BLaER1 treated with 17β-estradiol and CSF1 and Interleukin-3, amounts not matched to agents 10 nM and 100 nM (cell line): Measurements from ENCODE around the gene TOR1A.
A peak's percentile ranks its signal among the peaks of the same experiment; 100 is the strongest.

Experiments used
- H3K27ac ChIP-seq, 11 experiments: shearing (Covaris generic); formaldehyde crosslinking; 2 replicates each; pipeline ENCODE4 v1.8.1; 2022
- H3K27me3 ChIP-seq, 11 experiments: shearing (Covaris generic); formaldehyde crosslinking; 2 replicates each; pipeline ENCODE4 v1.8.1; 2022
- H3K36me3 ChIP-seq, 11 experiments: shearing (Covaris generic); formaldehyde crosslinking; 2 replicates each; pipeline ENCODE4 v1.8.1; 2022
- H3K4me1 ChIP-seq, 10 experiments: shearing (Covaris generic); formaldehyde crosslinking; 2 replicates each; pipeline ENCODE4 v1.8.1; 2022
- H3K4me2 ChIP-seq, 11 experiments: shearing (Covaris generic); formaldehyde crosslinking; 2 replicates each; pipeline ENCODE4 v1.8.1; 2022
- H3K4me3 ChIP-seq, 10 experiments: shearing (Covaris generic); formaldehyde crosslinking; 2 replicates each; pipeline ENCODE4 v1.8.1; 2022
- H3K9ac ChIP-seq, 11 experiments: shearing (Covaris generic); formaldehyde crosslinking; 2 replicates each; pipeline ENCODE4 v1.8.1; 2022
- H3K9me3 ChIP-seq, 11 experiments: shearing (Covaris generic); formaldehyde crosslinking; replicated peaks in 1 of 11; 2 replicates each; pipeline ENCODE4 v1.8.1; 2022
- H4K20me1 ChIP-seq, 11 experiments: shearing (Covaris generic); formaldehyde crosslinking; 2 replicates each; pipeline ENCODE4 v1.8.1; 2022
- Cebpa-rat ChIP-seq, 11 experiments: shearing (Covaris generic); IDR thresholded peaks; 2 replicates each; pipeline ENCODE4 v1.8.1; 2022

TOR1A gene

GRCh38 chr9:129848712-129849441 is 24.9 kb upstream of the TOR1A start:
- Histone ChIP-seq H3K27me3 (no peaks in the 10 kb centered on the region), H3K27ac (peak overlapping the region in 1 of 11 experiments; percentile 9; a peak in 2 of 22 replicates), H3K36me3 (peaks cover 31 to 45% (median 38%) of the 10 kb centered on the region in 11 experiments), H3K9me3 (no peaks in the 10 kb centered on the region), H3K9ac (no peak overlapping the region), H3K4me2 (peak overlapping the region in 2 of 11 experiments; percentile 15; a peak in 1 of 22 replicates), H4K20me1 (peaks cover 0 to 10% (median 3%) of the 10 kb centered on the region in 11 experiments; a peak in 6 of 22 replicates), H3K4me1 (peaks cover 7 to 37% (median 23%) of the 10 kb centered on the region in 10 experiments; a peak in 19 of 20 replicates), H3K4me3 (no peak overlapping the region)
- no peak for TF ChIP-seq Cebpa-rat (IDR thresholded peaks at IDR 0.05)

GRCh38 chr9:129845373-129845772 is 21.4 kb upstream of the TOR1A start:
- peaks cover 4 to 23% (median 10%) of the 10 kb centered on the region in 11 experiments; a peak in 17 of 22 replicates for H3K36me3 ChIP-seq
- H3K4me1 ChIP-seq, result peaks cover 1 to 33% (median 17%) of the 10 kb centered on the region in 10 experiments; a peak in 19 of 20 replicates
- H3K27me3 ChIP-seq, result no peaks in the 10 kb centered on the region
- H3K9me3 ChIP-seq, result no peaks in the 10 kb centered on the region
- H3K4me2 ChIP-seq, result no peak overlapping the region
- peak overlapping the region in 2 of 11 experiments; percentile 9 to 10; a peak in 2 of 22 replicates for H3K9ac ChIP-seq
- H4K20me1 ChIP-seq, result peaks cover 0 to 21% (median 6%) of the 10 kb centered on the region in 11 experiments; a peak in 8 of 22 replicates
- no peak overlapping the region for H3K4me3 ChIP-seq
- no peak for TF ChIP-seq Cebpa-rat (IDR thresholded peaks at IDR 0.05)
- H3K27ac ChIP-seq, result peak overlapping the region in 3 of 11 experiments; percentile 4 to 17 (median 12); a peak in 1 of 22 replicates

GRCh38 chr9:129841071-129841470 is 17.1 kb upstream of the TOR1A start:
- H3K4me1 ChIP-seq, result peaks cover 30 to 42% (median 37%) of the 10 kb centered on the region in 10 experiments
- no peak overlapping the region for H3K4me2 ChIP-seq
- H3K9me3 ChIP-seq, result no peaks in the 10 kb centered on the region
- no peak overlapping the region for H3K4me3 ChIP-seq
- H3K36me3 ChIP-seq, result peaks cover 0 to 9% (median 0%) of the 10 kb centered on the region in 11 experiments; a peak in 3 of 22 replicates
- H4K20me1 ChIP-seq, result peaks cover 12 to 48% (median 25%) of the 10 kb centered on the region in 11 experiments; a peak in 15 of 22 replicates
- no peak for TF ChIP-seq Cebpa-rat (IDR thresholded peaks at IDR 0.05)
- H3K27me3 ChIP-seq, result no peaks in the 10 kb centered on the region
- H3K27ac ChIP-seq, result no peak overlapping the region
- H3K9ac ChIP-seq, result no peak overlapping the region

GRCh38 chr9:129840034-129840433 is 16.1 kb upstream of the TOR1A start:
- no peaks in the 10 kb centered on the region for H3K9me3 ChIP-seq
- H3K4me3 ChIP-seq, result no peak overlapping the region
- H4K20me1 ChIP-seq, result peaks cover 12 to 48% (median 25%) of the 10 kb centered on the region in 11 experiments; a peak in 15 of 22 replicates
- peak overlapping the region in 2 of 11 experiments; percentile 36 to 52; a peak in 4 of 22 replicates for H3K9ac ChIP-seq
- no peaks in the 10 kb centered on the region for H3K27me3 ChIP-seq
- H3K4me2 ChIP-seq, result peak overlapping the region in 10 of 11 experiments; percentile 46 to 75 (median 64); a peak in 20 of 22 replicates
- peak overlapping the region in 1 of 11 experiments; percentile 14; a peak in 1 of 22 replicates for H3K27ac ChIP-seq
- no peak for TF ChIP-seq Cebpa-rat (IDR thresholded peaks at IDR 0.05)
- H3K36me3 ChIP-seq, result peaks cover 0 to 9% (median 0%) of the 10 kb centered on the region in 11 experiments; a peak in 3 of 22 replicates
- H3K4me1 ChIP-seq, result peaks cover 33 to 44% (median 38%) of the 10 kb centered on the region in 10 experiments

- no peaks in the 10 kb centered on the region for H3K27me3 ChIP-seq
- H3K36me3 ChIP-seq, result peaks cover 0 to 9% (median 0%) of the 10 kb centered on the region in 11 experiments; a peak in 3 of 22 replicates
- peaks cover 12 to 48% (median 25%) of the 10 kb centered on the region in 11 experiments; a peak in 15 of 22 replicates for H4K20me1 ChIP-seq
- no peak for TF ChIP-seq Cebpa-rat (IDR thresholded peaks at IDR 0.05)
- H3K4me2 ChIP-seq, result peak overlapping the region; percentile 46 to 75 (median 60)
- H3K4me3 ChIP-seq, result no peak overlapping the region
- H3K9ac ChIP-seq, result peak overlapping the region in 5 of 11 experiments; percentile 8 to 52 (median 36); a peak in 8 of 22 replicates
- no peaks in the 10 kb centered on the region for H3K9me3 ChIP-seq
- peak overlapping the region in 6 of 11 experiments; percentile 3 to 47 (median 26); a peak in 4 of 22 replicates for H3K27ac ChIP-seq
- H3K4me1 ChIP-seq, result peaks cover 33 to 40% (median 37%) of the 10 kb centered on the region in 10 experiments
Observed at GRCh38 chr9:129839324-129840023, 15.5 kb upstream of the TOR1A start.

- H4K20me1 ChIP-seq, result peaks cover 12 to 53% (median 25%) of the 10 kb centered on the region in 11 experiments; a peak in 15 of 22 replicates
- peak overlapping the region in 5 of 11 experiments; percentile 8 to 52 (median 36); a peak in 6 of 22 replicates for H3K9ac ChIP-seq
- H3K9me3 ChIP-seq, result no peaks in the 10 kb centered on the region
- no peaks in the 10 kb centered on the region for H3K27me3 ChIP-seq
- peak overlapping the region; percentile 46 to 75 (median 60) for H3K4me2 ChIP-seq
- no peak overlapping the region for H3K4me3 ChIP-seq
- peaks cover 0 to 9% (median under 1%) of the 10 kb centered on the region in 11 experiments; a peak in 5 of 22 replicates for H3K36me3 ChIP-seq
- H3K4me1 ChIP-seq, result peaks cover 39 to 47% (median 43%) of the 10 kb centered on the region in 10 experiments
- no peak for TF ChIP-seq Cebpa-rat (IDR thresholded peaks at IDR 0.05)
- peak overlapping the region in 2 of 11 experiments; percentile 26 to 47; a peak in 2 of 22 replicates for H3K27ac ChIP-seq
Observed at GRCh38 chr9:129838707-129839259, 14.8 kb upstream of the TOR1A start.

- TF ChIP-seq Cebpa-rat (IDR thresholded peaks at IDR 0.05), result no peak
Observed at GRCh38 chr9:129836311-129837007, 12.5 kb upstream of the TOR1A start.

More at GRCh38 chr9:129836311-129837007, 12.5 kb upstream of the TOR1A start:
- H3K4me1 ChIP-seq, result peaks cover 45 to 52% (median 49%) of the 10 kb centered on the region in 10 experiments
- H3K27ac ChIP-seq, result peak overlapping the region in 6 of 11 experiments; percentile 72 to 86 (median 80); a peak in 7 of 22 replicates
- peak overlapping the region; percentile 70 to 97 (median 90) for H3K4me3 ChIP-seq
- H3K4me2 ChIP-seq, result peak overlapping the region; percentile 94 to 99 (median 98)
- peak overlapping the region; percentile 75 to 89 (median 86); a peak in 20 of 22 replicates for H3K9ac ChIP-seq
- no peaks in the 10 kb centered on the region for H3K9me3 ChIP-seq
- H4K20me1 ChIP-seq, result peaks cover 12 to 60% (median 32%) of the 10 kb centered on the region in 11 experiments; a peak in 15 of 22 replicates
- H3K36me3 ChIP-seq, result peaks cover 21 to 24% (median 23%) of the 10 kb centered on the region in 11 experiments
- no peaks in the 10 kb centered on the region for H3K27me3 ChIP-seq
